Measurements from ENCODE around the gene BLOC1S1. TPM values are rescaled to one million over a fixed set of nuclear protein-coding genes. Genes with fewer than 3 reads are reported as not detected.

The BLOC1S1 gene
- total RNA-seq, 3 donors from 2014 or later, result 141 to 238 (median 162) TPM

- Histone ChIP-seq H3K36me3 (no peaks in the 10 kb centered on the region), H3K4me1 (no peaks in the 10 kb centered on the region), H3K4me3 (no peak overlapping the region), H3K27me3 (no peaks in the 10 kb centered on the region), H3K9me3 (no peaks in the 10 kb centered on the region), H3K27ac (no peak overlapping the region)
- intact Hi-C loops (cut with DNase I; ENCODE audit: low total_unique reads), result no loop called here
- DNase-seq (ENCODE audit: low spot score in 2 of 2), result peak in 1 of 2 donors; percentile 40
- TF ChIP-seq POLR2A (IDR thresholded peaks at IDR 0.05) (no peak), POLR2AphosphoS5 (IDR thresholded peaks at IDR 0.05) (no peak), CTCF (IDR thresholded peaks at IDR 0.05) (no peak)
These were observed 17.4 kb upstream of the BLOC1S1 start for GRCh38 chr12:55698241-55698955.

- Histone ChIP-seq H3K36me3 (no peaks in the 10 kb centered on the region), H3K4me1 (no peaks in the 10 kb centered on the region), H3K9me3 (no peaks in the 10 kb centered on the region), H3K4me3 (no peak overlapping the region), H3K27ac (no peak overlapping the region), H3K27me3 (no peaks in the 10 kb centered on the region)
- peak in 1 of 2 donors; percentile 20 for DNase-seq (ENCODE audit: low spot score in 2 of 2)
- intact Hi-C loops (cut with DNase I; ENCODE audit: low total_unique reads), result no loop called here
- TF ChIP-seq POLR2A (IDR thresholded peaks at IDR 0.05), result no peak
- no peak for TF ChIP-seq CTCF (IDR thresholded peaks at IDR 0.05)
- TF ChIP-seq POLR2AphosphoS5 (IDR thresholded peaks at IDR 0.05), result no peak
These were observed 16.9 kb upstream of the BLOC1S1 start for GRCh38 chr12:55698965-55699364.

GRCh38 chr12:55699471-55700055 is 16.3 kb upstream of the BLOC1S1 start:
- no peaks in the 10 kb centered on the region for H3K4me1 ChIP-seq

GRCh38 chr12:55700255-55701018 is 15.4 kb upstream of the BLOC1S1 start:
- peak in 1 of 2 donors; percentile 10 for DNase-seq (ENCODE audit: low spot score in 2 of 2)
- Histone ChIP-seq H3K4me3 (no peak overlapping the region), H3K4me1 (no peaks in the 10 kb centered on the region), H3K9me3 (no peaks in the 10 kb centered on the region), H3K36me3 (no peaks in the 10 kb centered on the region), H3K27ac (no peak overlapping the region), H3K27me3 (no peaks in the 10 kb centered on the region)
- intact Hi-C loops (cut with DNase I; ENCODE audit: low total_unique reads), result no loop called here
- TF ChIP-seq POLR2AphosphoS5 (IDR thresholded peaks at IDR 0.05) (no peak), POLR2A (IDR thresholded peaks at IDR 0.05) (no peak), CTCF (IDR thresholded peaks at IDR 0.05) (no peak)

More at GRCh38 chr12:55699471-55700055, 16.3 kb upstream of the BLOC1S1 start:
- intact Hi-C loops (cut with DNase I; ENCODE audit: low total_unique reads), result no loop called here
- Histone ChIP-seq H3K27ac (no peak overlapping the region), H3K36me3 (no peaks in the 10 kb centered on the region), H3K9me3 (no peaks in the 10 kb centered on the region), H3K27me3 (no peaks in the 10 kb centered on the region), H3K4me3 (no peak overlapping the region)
- DNase-seq (ENCODE audit: low spot score in 2 of 2), result peak in 1 of 2 donors; percentile 31
- no peak for TF ChIP-seq CTCF (IDR thresholded peaks at IDR 0.05)
- no peak for TF ChIP-seq POLR2AphosphoS5 (IDR thresholded peaks at IDR 0.05)
- no peak for TF ChIP-seq POLR2A (IDR thresholded peaks at IDR 0.05)

- H3K9me3 ChIP-seq, result no peaks in the 10 kb centered on the region
- H3K4me3 ChIP-seq, result no peak overlapping the region
- TF ChIP-seq CTCF (IDR thresholded peaks at IDR 0.05) (no peak), POLR2A (IDR thresholded peaks at IDR 0.05) (no peak), POLR2AphosphoS5 (IDR thresholded peaks at IDR 0.05) (no peak)
- intact Hi-C loops (cut with DNase I; ENCODE audit: low total_unique reads), result no loop called here
- no peak for DNase-seq (ENCODE audit: low spot score in 2 of 2)
- H3K36me3 ChIP-seq, result no peaks in the 10 kb centered on the region
- H3K27ac ChIP-seq, result no peak overlapping the region
- no peaks in the 10 kb centered on the region for H3K4me1 ChIP-seq
- no peaks in the 10 kb centered on the region for H3K27me3 ChIP-seq
These were observed 13.0 kb upstream of the BLOC1S1 start for GRCh38 chr12:55702861-55703260.

Measured in breast epithelium (tissue), 4 donors.